ENCODE results near the gene HS3ST1.

The HS3ST1 gene

GRCh38 chr4:11455201-11455835 is 26.6 kb upstream of the HS3ST1 start:
- TF ChIP-seq SIN3A (IDR thresholded peaks at IDR 0.05; ENCODE audit: borderline replicate concordance, insufficient read depth, low read length): no peak
- TF ChIP-seq REST (IDR thresholded peaks at IDR 0.05; ENCODE audit: insufficient read depth in 1 of 2, low read depth in 2 of 2, low read length in 2 of 2): no peak
- TF ChIP-seq POLR2AphosphoS5 (IDR thresholded peaks at IDR 0.05; ENCODE audit: low read depth, low read length): no peak
- no peak for TF ChIP-seq TAF1 (IDR thresholded peaks at IDR 0.05; ENCODE audit: borderline replicate concordance, insufficient read depth, low read length)
- no peak for TF ChIP-seq FOXP2 (optimal IDR thresholded peaks at IDR 0.05; ENCODE audit: borderline replicate concordance, extremely low read depth, extremely low read length, insufficient read depth)

- TF ChIP-seq POLR2AphosphoS5 (IDR thresholded peaks at IDR 0.05; ENCODE audit: low read depth, low read length) (no peak), SIN3A (IDR thresholded peaks at IDR 0.05; ENCODE audit: borderline replicate concordance, insufficient read depth, low read length) (no peak), FOXP2 (optimal IDR thresholded peaks at IDR 0.05; ENCODE audit: borderline replicate concordance, extremely low read depth, extremely low read length, insufficient read depth) (no peak), REST (IDR thresholded peaks at IDR 0.05; ENCODE audit: insufficient read depth in 1 of 2, low read depth in 2 of 2, low read length in 2 of 2) (no peak), TAF1 (IDR thresholded peaks at IDR 0.05; ENCODE audit: borderline replicate concordance, insufficient read depth, low read length) (no peak)
These were observed 23.0 kb upstream of the HS3ST1 start for GRCh38 chr4:11451716-11452115.

- TF ChIP-seq TAF1 (IDR thresholded peaks at IDR 0.05; ENCODE audit: borderline replicate concordance, insufficient read depth, low read length): no peak
- TF ChIP-seq REST (IDR thresholded peaks at IDR 0.05; ENCODE audit: insufficient read depth in 1 of 2, low read depth in 2 of 2, low read length in 2 of 2): no peak
These were observed 17.6 kb upstream of the HS3ST1 start for GRCh38 chr4:11446155-11446811.

GRCh38 chr4:11441194-11441556 is 12.5 kb upstream of the HS3ST1 start:
- TF ChIP-seq SIN3A (IDR thresholded peaks at IDR 0.05; ENCODE audit: borderline replicate concordance, insufficient read depth, low read length): no peak
- TF ChIP-seq REST (IDR thresholded peaks at IDR 0.05; ENCODE audit: insufficient read depth in 1 of 2, low read depth in 2 of 2, low read length in 2 of 2): no peak
- TF ChIP-seq FOXP2 (optimal IDR thresholded peaks at IDR 0.05; ENCODE audit: borderline replicate concordance, extremely low read depth, extremely low read length, insufficient read depth): no peak
- TF ChIP-seq POLR2AphosphoS5 (IDR thresholded peaks at IDR 0.05; ENCODE audit: low read depth, low read length): no peak
- TF ChIP-seq TAF1 (IDR thresholded peaks at IDR 0.05; ENCODE audit: borderline replicate concordance, insufficient read depth, low read length): no peak
